GM18517 (cell line): ENCODE measurements around the gene TRIO.

Experiments used
- ATAC-seq: cut with Tn5 transposase; IDR thresholded peaks from one replicate; pipeline ENCODE4 v1.9.1; 2021; ENCODE audit warnings: mild to moderate bottlenecking, moderate library complexity; ENCODE audit not compliant: unreplicated experiment

The TRIO gene

GRCh38 chr5:14443671-14444093, 300.5 kb downstream of the TRIO start:
- no peak for ATAC-seq

GRCh38 chr5:14444161-14444560, 301.0 kb downstream of the TRIO start:
- no peak for ATAC-seq

GRCh38 chr5:14445013-14445412, 301.9 kb downstream of the TRIO start:
- no peak for ATAC-seq

GRCh38 chr5:14445576-14446290, 302.6 kb downstream of the TRIO start:
- ATAC-seq: no peak

- peak; percentile 63 for ATAC-seq
Measured at GRCh38 chr5:14447958-14448911, 305.1 kb downstream of the TRIO start.

GRCh38 chr5:14449052-14449661, 306.0 kb downstream of the TRIO start:
- no peak for ATAC-seq

GRCh38 chr5:14450018-14450524, 306.9 kb downstream of the TRIO start:
- no peak for ATAC-seq

- no peak for ATAC-seq
Measured at GRCh38 chr5:14450742-14451141, 307.6 kb downstream of the TRIO start.

GRCh38 chr5:14451871-14452270, 308.7 kb downstream of the TRIO start:
- ATAC-seq: no peak

- no peak for ATAC-seq
Measured at GRCh38 chr5:14452685-14453454, 309.7 kb downstream of the TRIO start.

GRCh38 chr5:14453481-14453880, 310.3 kb downstream of the TRIO start:
- no peak for ATAC-seq

- no peak for ATAC-seq
Measured at GRCh38 chr5:14455814-14456321, 312.7 kb downstream of the TRIO start.

GRCh38 chr5:14457476-14457875, 314.3 kb downstream of the TRIO start:
- no peak for ATAC-seq

- no peak for ATAC-seq
Measured at GRCh38 chr5:14458414-14458813, 315.3 kb downstream of the TRIO start.

- no peak for ATAC-seq
Measured at GRCh38 chr5:14460844-14461398, 317.8 kb downstream of the TRIO start.

GRCh38 chr5:14462681-14463080, 319.5 kb downstream of the TRIO start:
- no peak for ATAC-seq

- ATAC-seq: no peak
Measured at GRCh38 chr5:14463629-14464028, 320.5 kb downstream of the TRIO start.

GRCh38 chr5:14464096-14464495, 321.0 kb downstream of the TRIO start:
- no peak for ATAC-seq

GRCh38 chr5:14464671-14465070, 321.5 kb downstream of the TRIO start:
- no peak for ATAC-seq

- ATAC-seq: no peak
Measured at GRCh38 chr5:14465116-14465515, 322.0 kb downstream of the TRIO start.
